HG02943 (cell line): ENCODE results near the gene ADAP2.

Experiments
- ATAC-seq: cut with Tn5 transposase; IDR thresholded peaks from one replicate; pipeline ENCODE4 v1.9.1; 2021; ENCODE audit warnings: mild to moderate bottlenecking, low read depth, moderate library complexity; ENCODE audit not compliant: unreplicated experiment

Gene ADAP2

GRCh38 chr17:31008374-31009041 is 86.8 kb downstream of the ADAP2 start:
- ATAC-seq: no peak
